PC-3 (cell line): ENCODE data around the gene RAB6B.

Experiments
- EZH2 ChIP-seq: fragments of 300-600 bp; sonication (generic); IDR thresholded peaks from one replicate; pipeline ENCODE4 v1.6.1; 2017; ENCODE audit warnings: antibody characterized with exemption, mild to moderate bottlenecking, low read length; ENCODE audit not compliant: unreplicated experiment
- TF ChIP-seq, protein P1 (sequence below): fragments of 300-600 bp; sonication (generic); conservative IDR thresholded peaks from 2 replicates; pipeline ENCODE4 v1.5.1; 2017; ENCODE audit warnings: antibody characterized with exemption, low read depth, mild to moderate bottlenecking, low read length

DNA sequence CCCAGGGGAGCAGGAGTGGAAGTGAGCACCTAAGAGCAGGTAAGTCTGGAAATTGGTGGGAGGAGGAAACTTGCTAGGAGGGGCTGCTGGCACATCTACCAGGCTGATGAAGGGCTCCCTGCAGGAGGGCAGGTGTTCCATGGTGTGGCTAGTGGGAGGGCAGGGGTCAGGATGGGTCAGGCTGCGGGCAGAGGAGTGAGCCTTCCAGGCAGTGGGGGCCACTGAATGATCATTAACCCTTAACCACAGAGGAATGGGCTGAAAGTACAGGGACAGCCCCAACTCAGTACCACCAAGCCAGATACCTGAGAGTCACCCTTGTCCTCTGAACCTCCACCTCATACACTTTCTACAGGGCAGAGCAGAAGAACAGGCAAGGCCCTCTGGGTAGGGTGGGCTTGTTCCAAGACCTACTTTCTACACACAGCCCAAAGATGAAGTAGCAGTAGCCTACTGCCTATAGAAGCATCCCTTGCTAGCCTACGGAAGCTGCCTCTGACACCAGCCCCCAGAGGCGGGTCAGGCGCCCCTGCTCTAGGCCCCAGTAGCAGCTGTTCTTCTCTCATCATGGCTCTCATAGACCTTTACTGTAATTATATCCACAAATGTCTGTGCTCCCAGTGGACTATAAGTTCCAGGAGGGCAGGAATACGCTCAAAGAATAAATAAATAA is 4.6 kb downstream of the RAB6B start:
- no peak for TF ChIP-seq EZH2
- TF ChIP-seq, protein P1, sequence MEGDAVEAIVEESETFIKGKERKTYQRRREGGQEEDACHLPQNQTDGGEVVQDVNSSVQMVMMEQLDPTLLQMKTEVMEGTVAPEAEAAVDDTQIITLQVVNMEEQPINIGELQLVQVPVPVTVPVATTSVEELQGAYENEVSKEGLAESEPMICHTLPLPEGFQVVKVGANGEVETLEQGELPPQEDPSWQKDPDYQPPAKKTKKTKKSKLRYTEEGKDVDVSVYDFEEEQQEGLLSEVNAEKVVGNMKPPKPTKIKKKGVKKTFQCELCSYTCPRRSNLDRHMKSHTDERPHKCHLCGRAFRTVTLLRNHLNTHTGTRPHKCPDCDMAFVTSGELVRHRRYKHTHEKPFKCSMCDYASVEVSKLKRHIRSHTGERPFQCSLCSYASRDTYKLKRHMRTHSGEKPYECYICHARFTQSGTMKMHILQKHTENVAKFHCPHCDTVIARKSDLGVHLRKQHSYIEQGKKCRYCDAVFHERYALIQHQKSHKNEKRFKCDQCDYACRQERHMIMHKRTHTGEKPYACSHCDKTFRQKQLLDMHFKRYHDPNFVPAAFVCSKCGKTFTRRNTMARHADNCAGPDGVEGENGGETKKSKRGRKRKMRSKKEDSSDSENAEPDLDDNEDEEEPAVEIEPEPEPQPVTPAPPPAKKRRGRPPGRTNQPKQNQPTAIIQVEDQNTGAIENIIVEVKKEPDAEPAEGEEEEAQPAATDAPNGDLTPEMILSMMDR, result no peak
